ENCODE data around the gene GIT1. TPM values are rescaled to one million over a fixed set of nuclear protein-coding genes. Genes with fewer than 3 reads are reported as not detected.

GIT1 gene
- total and polyA plus RNA-seq, 4 experiments from 2014 or later = 4.2 to 82.8 (median 51.9) TPM

DNA sequence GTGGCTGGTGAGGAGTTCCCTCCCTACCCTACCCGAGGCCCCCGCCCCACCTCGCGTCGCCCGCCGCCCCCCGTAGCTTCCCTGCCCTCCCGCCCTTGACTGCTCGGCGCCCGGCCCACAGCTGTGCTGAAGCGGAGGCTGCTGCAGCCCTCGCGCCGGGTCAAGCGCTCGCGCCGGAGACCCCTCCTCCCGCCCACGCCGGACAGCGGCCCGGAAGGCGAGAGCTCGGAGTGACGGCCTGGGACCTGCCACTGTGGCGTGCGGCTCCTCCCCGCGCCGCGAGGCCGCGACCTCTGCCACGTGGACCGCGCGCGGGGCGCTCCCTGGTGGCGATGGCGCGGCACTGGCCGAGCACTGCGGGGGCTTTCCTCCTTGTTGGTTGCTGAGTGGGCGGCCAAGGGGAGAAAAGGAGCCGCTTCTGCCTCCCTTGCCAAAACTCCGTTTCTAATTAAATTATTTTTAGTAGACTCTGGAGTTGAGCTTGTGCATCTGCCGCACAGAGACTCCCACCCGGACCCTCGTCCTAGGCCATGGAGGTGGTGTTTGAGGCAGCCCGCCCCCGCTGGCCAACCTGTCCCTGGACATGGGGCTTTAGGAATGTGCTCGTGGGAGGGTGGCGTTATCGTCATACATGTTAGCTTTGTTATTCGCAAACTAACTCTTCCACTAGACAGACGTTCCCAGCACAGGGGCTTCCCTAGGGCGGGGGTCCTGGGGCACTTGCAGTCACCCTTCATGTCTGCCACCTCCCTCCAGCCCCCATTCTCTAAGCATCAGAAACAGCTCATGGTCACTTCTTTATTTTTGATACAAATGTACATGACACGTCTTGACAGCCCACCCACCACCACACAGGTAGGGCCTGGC lies 16.5 kb downstream of the GIT1 start:
- Mint-ChIP-seq H3K27ac (peak overlapping the region in 1 of 7 donors; percentile 41), H3K4me1 (peaks cover 10 to 28% (median 16%) of the 10 kb centered on the region in 4 donors), H3K4me3 (no peak overlapping the region), H3K27me3 (no peaks in the 10 kb centered on the region), H3K36me3 (peaks cover 0 to 34% of the 10 kb centered on the region in 2 donors), H3K9me3 (no peaks in the 10 kb centered on the region)
- intact Hi-C loops (cut with micrococcal nuclease) = loop anchor here (10.0 kb wide), 1 partner anchor 198 kb away; no protein-coding TSS in a partner anchor
- peaks cover 9% of the 10 kb centered on the region for H3K4me1 ChIP-seq (ENCODE audit: insufficient read depth, low read length)
- POLR2A ChIA-PET (ENCODE audit: partially characterized antibody) = interaction anchor here (0.5 to 10.2 kb wide), 8 partner anchors 10 to 219 kb away, joined by 3 to 119 read pairs (median 9); partner anchors contain the start of gene GIT1
- no peak overlapping the region for H3K27ac ChIP-seq (ENCODE audit: low read depth, low read length)
- DNase-seq = peak in 3 of 5 donors; percentile 48 to 61 (median 61)
- H3K4me3 ChIP-seq (ENCODE audit: low read length in 2 of 2) = no peak overlapping the region
- peaks cover 26% of the 10 kb centered on the region for H3K36me3 ChIP-seq (ENCODE audit: insufficient read depth, low read length)
- CTCF ChIA-PET (ENCODE audit: partially characterized antibody) = interaction anchor here (1.2 to 28.5 kb wide), 8 partner anchors 9 to 203 kb away, joined by 3 to 523 read pairs (median 8); partner anchors contain the start of gene CORO6
- no peaks in the 10 kb centered on the region for H3K9me3 ChIP-seq (ENCODE audit: control insufficient read depth in 1 of 2, low read length in 2 of 2)
- H3K27me3 ChIP-seq (ENCODE audit: insufficient read depth, low read length) = no peaks in the 10 kb centered on the region

DNA sequence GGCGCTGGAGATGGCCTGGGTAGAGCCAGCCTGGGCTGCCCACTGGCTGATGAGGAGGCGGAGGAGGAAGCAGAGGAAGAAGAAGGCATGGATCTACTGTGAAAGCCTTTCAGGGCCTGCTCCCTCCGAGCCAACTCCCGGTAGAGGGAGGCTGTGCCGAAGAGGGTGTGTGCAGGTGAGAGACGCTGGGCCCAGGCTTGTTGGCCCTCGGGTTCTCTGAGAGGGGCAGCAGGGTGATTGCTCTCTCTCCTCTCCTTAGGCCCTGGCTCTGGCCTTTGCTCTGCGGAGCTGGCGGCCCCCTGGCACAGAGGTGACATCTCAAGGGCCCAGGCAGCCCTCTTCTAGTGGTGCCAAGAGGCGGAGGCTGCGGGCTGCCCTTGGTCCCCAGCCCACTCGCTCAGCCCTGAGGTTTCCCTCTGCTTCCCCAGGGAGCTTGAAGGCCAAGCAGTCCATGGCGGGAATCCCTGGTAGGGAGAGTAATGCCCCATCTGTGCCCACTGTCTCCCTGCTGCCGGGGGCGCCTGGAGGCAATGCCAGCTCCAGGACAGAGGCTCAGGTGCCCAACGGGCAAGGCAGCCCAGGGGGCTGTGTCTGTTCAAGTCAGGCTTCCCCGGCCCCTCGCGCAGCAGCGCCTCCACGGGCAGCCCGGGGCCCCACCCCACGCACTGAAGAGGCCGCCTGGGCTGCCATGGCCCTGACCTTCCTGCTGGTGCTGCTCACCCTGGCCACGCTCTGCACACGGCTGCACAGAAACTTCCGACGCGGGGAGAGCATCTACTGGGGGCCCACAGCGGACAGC lies 17.4 kb downstream of the GIT1 start:
- no peak overlapping the region for H3K4me3 ChIP-seq (ENCODE audit: low read length in 2 of 2)
- peaks cover 22% of the 10 kb centered on the region for H3K36me3 ChIP-seq (ENCODE audit: insufficient read depth, low read length)
- Mint-ChIP-seq H3K4me3 (peak overlapping the region in 1 of 8 donors; percentile 21), H3K27me3 (no peaks in the 10 kb centered on the region), H3K4me1 (peaks cover 10 to 31% (median 16%) of the 10 kb centered on the region in 4 donors), H3K36me3 (peaks cover 0 to 31% of the 10 kb centered on the region in 2 donors), H3K27ac (no peak overlapping the region), H3K9me3 (no peaks in the 10 kb centered on the region)
- no peaks in the 10 kb centered on the region for H3K9me3 ChIP-seq (ENCODE audit: control insufficient read depth in 1 of 2, low read length in 2 of 2)
- no peaks in the 10 kb centered on the region for H3K27me3 ChIP-seq (ENCODE audit: insufficient read depth, low read length)
- H3K4me1 ChIP-seq (ENCODE audit: insufficient read depth, low read length) = peaks cover 9% of the 10 kb centered on the region
- ChIA-PET CTCF (ENCODE audit: partially characterized antibody) (interaction anchor here (0.8 to 28.5 kb wide), 11 partner anchors 8 to 202 kb away, joined by 3 to 523 read pairs (median 10); partner anchors contain the start of genes ANKRD13B and CORO6), POLR2A (ENCODE audit: partially characterized antibody) (interaction anchor here (0.5 to 10.2 kb wide), 7 partner anchors 9 to 219 kb away, joined by 3 to 119 read pairs (median 10); partner anchors contain the start of gene GIT1)
- intact Hi-C loops (cut with micrococcal nuclease) = loop anchor here (10.0 kb wide), 1 partner anchor 197 kb away; no protein-coding TSS in a partner anchor
- H3K27ac ChIP-seq (ENCODE audit: low read depth, low read length) = no peak overlapping the region
- no peak for DNase-seq

DNA sequence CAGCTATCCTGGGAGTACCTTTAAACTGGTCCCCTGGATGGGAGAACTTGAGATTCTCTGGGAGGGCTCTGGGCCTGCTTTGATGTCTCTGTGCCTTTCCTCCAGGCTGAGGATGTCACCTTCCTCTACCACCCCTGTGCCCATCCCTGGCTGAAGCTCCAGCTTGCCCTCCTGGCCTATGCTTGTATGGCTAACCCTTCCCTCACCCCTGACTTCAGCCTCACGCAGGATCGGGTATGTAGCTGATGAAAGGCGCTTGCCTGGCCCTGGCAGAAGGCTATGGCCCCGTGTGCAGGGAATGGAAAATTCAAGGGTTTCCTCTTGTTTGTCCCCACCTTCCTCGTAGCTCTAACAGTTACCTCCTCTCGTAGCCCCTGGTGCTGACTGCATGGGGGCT lies 18.0 kb downstream of the GIT1 start:
- Histone ChIP-seq H3K4me1 (ENCODE audit: insufficient read depth, low read length) (peaks cover 9% of the 10 kb centered on the region), H3K27ac (ENCODE audit: low read depth, low read length) (no peak overlapping the region), H3K36me3 (ENCODE audit: insufficient read depth, low read length) (peaks cover 21% of the 10 kb centered on the region), H3K4me3 (ENCODE audit: low read length in 2 of 2) (no peak overlapping the region), H3K9me3 (ENCODE audit: control insufficient read depth in 1 of 2, low read length in 2 of 2) (no peaks in the 10 kb centered on the region), H3K27me3 (ENCODE audit: insufficient read depth, low read length) (no peaks in the 10 kb centered on the region)
- H3K4me1 Mint-ChIP-seq = peaks cover 10 to 31% (median 16%) of the 10 kb centered on the region in 4 donors
- H3K27ac Mint-ChIP-seq = peak overlapping the region in 1 of 7 donors; percentile 22
- POLR2A ChIA-PET (ENCODE audit: partially characterized antibody) = interaction anchor here (1.1 to 10.2 kb wide), 4 partner anchors 8 to 202 kb away, joined by 8 to 119 read pairs (median 64); partner anchors contain the start of gene GIT1
- intact Hi-C loops (cut with micrococcal nuclease) = loop anchor here (10.0 kb wide), 1 partner anchor 197 kb away; no protein-coding TSS in a partner anchor
- no peak for DNase-seq
- CTCF ChIA-PET (ENCODE audit: partially characterized antibody) = interaction anchor here (0.8 to 28.5 kb wide), 8 partner anchors 8 to 360 kb away, joined by 3 to 523 read pairs (median 16); partner anchors contain the start of genes ANKRD13B and CORO6
- H3K36me3 Mint-ChIP-seq = peaks cover 0 to 30% of the 10 kb centered on the region in 2 donors
- H3K9me3 Mint-ChIP-seq = no peaks in the 10 kb centered on the region
- peak overlapping the region in 1 of 8 donors; percentile 52 for H3K4me3 Mint-ChIP-seq
- no peaks in the 10 kb centered on the region for H3K27me3 Mint-ChIP-seq

DNA sequence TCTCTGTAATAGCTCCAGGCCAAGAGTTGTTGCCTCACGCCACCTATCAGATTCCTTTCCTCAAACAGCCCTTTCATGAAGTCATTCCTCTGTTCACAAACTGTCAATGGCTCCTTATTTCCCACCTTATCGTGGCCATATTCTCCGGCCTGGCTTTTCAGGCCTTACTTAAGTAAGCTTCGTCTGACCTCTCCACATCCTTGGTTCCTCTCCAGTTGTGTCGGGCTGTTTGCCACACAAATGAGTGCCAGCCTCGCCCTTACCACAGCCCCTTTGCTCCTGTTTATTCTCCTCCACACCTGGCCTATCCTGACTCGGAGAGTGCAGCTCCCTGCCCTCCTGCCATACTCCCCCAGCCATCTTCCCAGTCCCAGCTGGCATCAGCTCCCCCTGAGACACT lies 18.9 kb downstream of the GIT1 start:
- ChIA-PET POLR2A (ENCODE audit: partially characterized antibody) (interaction anchor here (5.2 to 10.2 kb wide), 3 partner anchors 14 to 46 kb away, joined by 68 to 119 read pairs (median 115); partner anchors contain the start of genes ANKRD13B and GIT1), CTCF (ENCODE audit: partially characterized antibody) (interaction anchor here (0.8 to 28.5 kb wide), 7 partner anchors 9 to 361 kb away, joined by 3 to 523 read pairs (median 8); partner anchors contain the start of genes ANKRD13B and CORO6)
- Histone ChIP-seq H3K9me3 (ENCODE audit: control insufficient read depth in 1 of 2, low read length in 2 of 2) (no peaks in the 10 kb centered on the region), H3K27me3 (ENCODE audit: insufficient read depth, low read length) (no peaks in the 10 kb centered on the region), H3K4me3 (ENCODE audit: low read length in 2 of 2) (no peak overlapping the region), H3K27ac (ENCODE audit: low read depth, low read length) (no peak overlapping the region), H3K4me1 (ENCODE audit: insufficient read depth, low read length) (peaks cover 14% of the 10 kb centered on the region), H3K36me3 (ENCODE audit: insufficient read depth, low read length) (peaks cover 12% of the 10 kb centered on the region)
- DNase-seq = no peak
- Mint-ChIP-seq H3K27me3 (no peaks in the 10 kb centered on the region), H3K9me3 (no peaks in the 10 kb centered on the region), H3K4me1 (peaks cover 16 to 38% (median 21%) of the 10 kb centered on the region in 4 donors), H3K4me3 (peak overlapping the region in 7 of 8 donors; percentile 35 to 74 (median 60)), H3K36me3 (peaks cover 0 to 28% of the 10 kb centered on the region in 2 donors), H3K27ac (peak overlapping the region in 5 of 7 donors; percentile 10 to 77 (median 56))
- intact Hi-C loops (cut with micrococcal nuclease) = loop anchor here (10.0 kb wide), 1 partner anchor 196 kb away; no protein-coding TSS in a partner anchor

DNA sequence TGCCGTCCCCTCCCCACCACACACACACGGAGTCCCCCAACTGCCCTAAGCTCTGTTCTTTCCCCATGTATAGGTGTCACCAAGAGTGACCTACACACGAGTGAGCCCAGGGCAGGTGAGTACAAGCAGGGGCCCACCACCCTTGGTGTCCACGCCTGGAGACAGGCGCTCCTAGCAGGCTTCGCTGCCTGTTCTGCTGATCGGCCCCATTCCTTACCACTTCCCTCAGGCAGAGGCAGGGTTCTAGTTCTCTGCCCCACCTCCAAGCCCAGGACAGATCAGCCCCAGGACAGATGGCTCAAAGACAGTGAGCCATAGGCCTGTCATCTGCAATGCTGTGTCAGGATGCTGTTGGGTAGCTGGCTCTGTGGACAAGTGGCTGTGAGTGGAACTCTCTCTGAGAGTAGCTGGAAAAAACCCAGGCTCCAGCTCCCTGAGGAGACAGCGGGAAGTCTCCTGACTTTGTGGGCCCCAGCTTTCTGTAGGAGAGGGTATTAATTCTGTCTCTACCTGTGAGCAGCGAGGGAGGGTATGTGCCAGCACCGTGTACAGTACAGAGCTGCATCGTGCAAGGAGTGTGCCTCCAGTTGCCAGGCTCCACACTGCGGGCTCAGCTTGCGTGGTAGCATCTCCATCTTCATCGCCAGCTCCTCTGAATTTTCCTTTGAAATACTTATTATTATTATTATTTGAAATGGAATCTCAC lies 20.1 kb downstream of the GIT1 start:
- H3K27ac ChIP-seq (ENCODE audit: low read depth, low read length) = peak overlapping the region; percentile 57
- Mint-ChIP-seq H3K9me3 (no peaks in the 10 kb centered on the region), H3K27me3 (no peaks in the 10 kb centered on the region), H3K4me3 (peak overlapping the region; percentile 82 to 90 (median 86)), H3K4me1 (peaks cover 18 to 47% (median 27%) of the 10 kb centered on the region in 4 donors), H3K27ac (peak overlapping the region; percentile 48 to 93 (median 80)), H3K36me3 (peaks cover 0 to 17% of the 10 kb centered on the region in 2 donors)
- no peaks in the 10 kb centered on the region for H3K27me3 ChIP-seq (ENCODE audit: insufficient read depth, low read length)
- peak overlapping the region; percentile 42 to 83 for H3K4me3 ChIP-seq (ENCODE audit: low read length in 2 of 2)
- intact Hi-C loops (cut with micrococcal nuclease) = loop anchor here (5.0 kb wide), 2 partner anchors 193 to 277 kb away; partner anchors contain the start of gene NUFIP2
- CTCF ChIA-PET (ENCODE audit: partially characterized antibody) = interaction anchor here (0.8 to 28.5 kb wide), 6 partner anchors 11 to 362 kb away, joined by 3 to 523 read pairs (median 21); partner anchors contain the start of genes ANKRD13B and CORO6
- no peaks in the 10 kb centered on the region for H3K9me3 ChIP-seq (ENCODE audit: control insufficient read depth in 1 of 2, low read length in 2 of 2)
- POLR2A ChIA-PET (ENCODE audit: partially characterized antibody) = interaction anchor here (0.8 to 10.2 kb wide), 8 partner anchors 7 to 361 kb away, joined by 3 to 119 read pairs (median 24); partner anchors contain the start of genes ANKRD13B, GIT1 and SSH2
- DNase-seq = peak in 1 of 5 donors; percentile 37
- peaks cover 2% of the 10 kb centered on the region for H3K36me3 ChIP-seq (ENCODE audit: insufficient read depth, low read length)
- peaks cover 24% of the 10 kb centered on the region for H3K4me1 ChIP-seq (ENCODE audit: insufficient read depth, low read length)

Measured in CD4-positive, alpha-beta memory T cell (primary cell).